Measurements from ENCODE around the gene TFR2. TPM values are rescaled to one million over a fixed set of nuclear protein-coding genes. Genes with fewer than 3 reads are reported as not detected.

The TFR2 gene
- total and polyA plus RNA-seq, 2 of the 13 experiments (the other 11 are each of a cell fraction or from before 2014, with no cell fraction given) = 36.9 to 64.2 TPM

DNA sequence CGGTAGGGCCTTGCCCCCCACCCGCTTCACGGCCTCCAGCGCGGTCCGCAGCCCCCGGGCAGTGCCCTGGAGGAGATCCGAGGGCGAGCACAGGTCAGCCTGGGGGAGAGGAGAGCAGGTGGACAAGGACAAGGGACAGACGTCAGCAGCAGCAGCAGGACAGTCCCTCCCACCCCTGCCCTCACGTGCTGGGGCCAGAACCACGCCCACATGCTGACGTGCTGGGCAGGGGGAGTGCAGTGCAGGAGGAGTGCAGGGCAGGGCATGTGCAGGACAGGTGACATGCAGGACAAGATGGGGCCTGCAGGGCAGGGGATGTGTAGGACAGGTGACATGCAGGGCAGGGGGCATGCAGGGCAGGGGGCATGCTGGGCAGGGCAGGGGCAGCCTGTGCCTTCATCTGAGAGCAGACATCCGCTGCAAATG, 66.1 kb downstream of the TFR2 start:
- ChIA-PET POLR2A (no interaction called here), CTCF (ENCODE audit: low intra/inter-chr PET ratio, low total read pairs) (no interaction called here)
- Histone ChIP-seq H3K9ac (ENCODE audit: insufficient read depth, low read depth, low read length) (no peak overlapping the region), H3K27ac (ENCODE audit: extremely low read length, insufficient read depth, low read length) (no peak overlapping the region), H3K79me2 (ENCODE audit: insufficient read depth, low read length) (no peaks in the 10 kb centered on the region), H3K4me1 (ENCODE audit: insufficient read depth, low read length) (peaks cover 30% of the 10 kb centered on the region), H3K4me2 (ENCODE audit: low read depth, low read length) (no peak overlapping the region), H2AFZ (ENCODE audit: low read length) (no peak overlapping the region), H3K27me3 (ENCODE audit: control insufficient read depth in 1 of 2, insufficient read depth in 2 of 2, low read length in 2 of 2) (no peaks in the 10 kb centered on the region), H4K20me1 (ENCODE audit: insufficient read depth, low read length) (no peaks in the 10 kb centered on the region), H3K36me3 (replicated peaks in 1 of 2; ENCODE audit: control insufficient read depth in 1 of 2, insufficient read depth in 2 of 2, low read length in 2 of 2) (peaks cover 7 to 15% of the 10 kb centered on the region in 2 experiments; a peak in 1 of 5 replicates), H3K9me3 (ENCODE audit: low read length) (no peaks in the 10 kb centered on the region), H3K4me3 (replicated peaks in 1 of 3; ENCODE audit: insufficient read depth in 1 of 3, low read depth in 2 of 3, low read length in 3 of 3) (no peak overlapping the region)
- WGBS (ENCODE audit: low lambda C conversion rate) = 94% methylated on average over 13 of the region's 14 CpGs
- in situ Hi-C loops (cut with HindIII; ENCODE audit: extremely low pct_ligation_motif_present, low pct_unique_long_range_greater_than_20kb) (no loop called here), intact Hi-C loops (cut with micrococcal nuclease; ENCODE audit: unreplicated experiment) (no loop called here)
- FAIRE-seq = no peak
- no peak for ATAC-seq
- DNase-seq (ENCODE audit: low spot score) = no peak
- BruUV-seq (replicated peaks) = no TSS peak
- peak; percentile 77 for TF ChIP-seq BHLHE40 (IDR thresholded peaks at IDR 0.05; ENCODE audit: low read length)
- TF ChIP-seq ZNF816 (CRISPR knock-in tag; IDR thresholded peaks at IDR 0.05; ENCODE audit: borderline replicate concordance) = no peak
- TF ChIP-seq AKAP8 (CRISPR knock-in tag; IDR thresholded peaks at IDR 0.05) = peak; percentile 73; the same call in 1 of the 2 replicates
- TF ChIP-seq ZZZ3 (CRISPR knock-in tag; IDR thresholded peaks at IDR 0.05; ENCODE audit: borderline replicate concordance) = no peak
- no peak for TF ChIP-seq ZNF558 (CRISPR knock-in tag; IDR thresholded peaks at IDR 0.05; ENCODE audit: borderline replicate concordance)
- no peak for TF ChIP-seq ZC3H4 (CRISPR knock-in tag; IDR thresholded peaks at IDR 0.05; ENCODE audit: borderline replicate concordance)
- peak in 1 of 2 experiments; percentile 14; a peak in 1 of 4 replicates for TF ChIP-seq POLR2A (IDR thresholded peaks at IDR 0.05; ENCODE audit: insufficient read depth in 1 of 2, low read depth in 2 of 2, low read length in 2 of 2)
- TF ChIP-seq ZNF329 (CRISPR knock-in tag; IDR thresholded peaks at IDR 0.05; ENCODE audit: low read depth) = no peak
- TF ChIP-seq ZFP90 (CRISPR knock-in tag; IDR thresholded peaks at IDR 0.05; ENCODE audit: borderline replicate concordance) = no peak
- peak; percentile 58 for TF ChIP-seq RBFOX2 (IDR thresholded peaks at IDR 0.05; ENCODE audit: low read depth, low read length)
- TF ChIP-seq MIER3 (CRISPR knock-in tag; IDR thresholded peaks at IDR 0.05; ENCODE audit: borderline replicate concordance) = no peak
- TF ChIP-seq ZNF33A (CRISPR knock-in tag; IDR thresholded peaks at IDR 0.05; ENCODE audit: borderline replicate concordance) = no peak
- TF ChIP-seq KAT8 (CRISPR knock-in tag; IDR thresholded peaks at IDR 0.05) = no peak
- TF ChIP-seq SOX13 (IDR thresholded peaks at IDR 0.05) = no peak
- 0 out of 4 replicates have a peak, but pooled peaks of 1 of the 2 experiments have one; percentile 49 for TF ChIP-seq SOX13 (CRISPR knock-in tag; conservative IDR thresholded peaks at IDR 0.05 in 1 of 2, IDR thresholded peaks at IDR 0.05 in 1 of 2)
- TF ChIP-seq FIP1L1 (IDR thresholded peaks at IDR 0.05; ENCODE audit: borderline replicate concordance, insufficient read depth, low read depth, low read length) = peak; percentile 54; the same call in 1 of the 2 replicates
- TF ChIP-seq ZNF12 (CRISPR knock-in tag; IDR thresholded peaks at IDR 0.05) = no peak
- TF ChIP-seq HNRNPLL (IDR thresholded peaks at IDR 0.05; ENCODE audit: low read depth, low read length, poor library complexity, severe bottlenecking) = peak; percentile 18
- TF ChIP-seq ZNF225 (CRISPR knock-in tag; IDR thresholded peaks at IDR 0.05) = no peak
- no peak for TF ChIP-seq POGZ (CRISPR knock-in tag; IDR thresholded peaks at IDR 0.05)
- TF ChIP-seq POLR2G (IDR thresholded peaks at IDR 0.05; ENCODE audit: low read depth, low read length) = 0 out of 2 replicates have a peak, but pooled peaks have one; percentile 5
- no peak for TF ChIP-seq ZFY (CRISPR knock-in tag; IDR thresholded peaks at IDR 0.05)
- TF ChIP-seq HINFP (CRISPR knock-in tag; IDR thresholded peaks at IDR 0.05; ENCODE audit: low read depth) = no peak
- TF ChIP-seq AGO2 (optimal IDR thresholded peaks at IDR 0.05; ENCODE audit: low read depth, low read length) = peak; percentile 90
- TF ChIP-seq ZSCAN25 (CRISPR knock-in tag; IDR thresholded peaks at IDR 0.05) = 0 out of 2 replicates have a peak, but pooled peaks have one; percentile 18
- peak; percentile 79 for TF ChIP-seq AGO1 (IDR thresholded peaks at IDR 0.05; ENCODE audit: low read depth, low read length, poor library complexity, severe bottlenecking)
- peak; percentile 3; the same call in 1 of the 2 replicates for TF ChIP-seq RAD21 (CRISPR knock-in tag; IDR thresholded peaks at IDR 0.05)
